Upper lobe of right lung (tissue), 1 donor: ENCODE measurements around the gene MVK. TPM values are rescaled to one million over a fixed set of nuclear protein-coding genes. Genes with fewer than 3 reads are reported as not detected.

Experiments
- ATAC-seq: fragments of 200-7000 bp; cut with Tn5 transposase; one replicate; pipeline ENCODE4 v1.9.1; 2020; ENCODE audit warnings: mild to moderate bottlenecking, moderate library complexity
- DNase-seq: peaks from one replicate; pipeline ENCODE4 v3.0.0-alpha.2; 2020
- H3K27ac ChIP-seq: fragments of 200-600 bp; one replicate; pipeline ENCODE4 v1.8.0; 2022
- H3K27me3 ChIP-seq: fragments of 200-600 bp; one replicate; pipeline ENCODE4 v1.8.0; 2022; ENCODE audit warnings: mild to moderate bottlenecking
- H3K36me3 ChIP-seq: fragments of 200-600 bp; one replicate; pipeline ENCODE4 v1.8.0; 2022
- H3K4me1 ChIP-seq: fragments of 200-600 bp; one replicate; pipeline ENCODE4 v1.8.0; 2022
- H3K4me3 ChIP-seq: fragments of 200-600 bp; one replicate; pipeline ENCODE4 v1.8.0; 2022; ENCODE audit warnings: mild to moderate bottlenecking
- H3K9me3 ChIP-seq: fragments of 200-600 bp; one replicate; pipeline ENCODE4 v1.8.0; 2022
- CTCF ChIP-seq: fragments of 200-600 bp; IDR thresholded peaks from one replicate; pipeline ENCODE4 v1.8.0; 2022; ENCODE audit warnings: antibody characterized with exemption
- intact Hi-C: fragments of 100-400 bp; cut with DNase I; formaldehyde crosslinking; loops from one replicate; pipeline ENCODE4 v1.11.0; 2022
- long read RNA-seq: library from polyadenylated mRNA; unstranded; transcript quantifications from one replicate; pipeline ENCODE4 v2.0.0, GENCODE V29; 2021
- total RNA-seq: library from RNA; stranded (reverse); fragmentation: NEBNext Ultra II Directional; extraction: Animal tissue kit (Norgen Biotek cat#: 25700); gene quantifications from one replicate; pipeline ENCODE4 v1.2.1, GENCODE V29; 2021
- donor health status: DM: no; HTN: yes; CAD: no; lungs with severe emphysema.

MVK gene
- total RNA-seq = 27.3 TPM
- long read RNA-seq, transcript MVK-207 (10 exons, 2,747 nt) = minor isoform, 5 of 83 reads
- long read RNA-seq, transcript MVK-201 (11 exons, 1,956 nt) = major isoform, 56 of 83 reads
- long read RNA-seq, partial matches to known transcripts = 7 of 83 reads
- long read RNA-seq, other reads (novel, unspliced or antisense) = 12 of 83 reads

- Histone ChIP-seq H3K9me3 (no peaks in the 10 kb centered on the region), H3K4me3 (peak within 1 kb of the TSS; percentile 65), H3K36me3 (peaks cover 36% of the 10 kb centered on the region), H3K4me1 (peaks cover 6% of the 10 kb centered on the region), H3K27me3 (no peaks in the 10 kb centered on the region), H3K27ac (peak within 1 kb of the TSS; percentile 87)
- intact Hi-C loops = no loop called here
- no peak for TF ChIP-seq CTCF
- peak; percentile 98 for ATAC-seq
- DNase-seq = peak; percentile 99
Observed at GRCh38 chr12:109573029-109573913, at the start of gene MVK, which contains the start of gene MMAB. Gene MVK, plus strand, starts transcription at chr12:109573794. Its CDS starts 1,029 bp downstream, at chr12:109574823. Gene MMAB, minus strand, starts transcription at chr12:109573504. Its CDS starts 24 bp downstream, at chr12:109573480.

GRCh38 chr12:109524466-109525278 lies 48.9 kb upstream of the MVK start:
- DNase-seq = no peak
- no peaks in the 10 kb centered on the region for H3K4me1 ChIP-seq
- H3K36me3 ChIP-seq = peaks cover 97% of the 10 kb centered on the region
- H3K27me3 ChIP-seq = no peaks in the 10 kb centered on the region
- no peak for ATAC-seq
- H3K27ac ChIP-seq = no peak overlapping the region
- intact Hi-C loops = no loop called here
- H3K9me3 ChIP-seq = no peaks in the 10 kb centered on the region
- no peak for TF ChIP-seq CTCF
- no peak overlapping the region for H3K4me3 ChIP-seq

- Histone ChIP-seq H3K27ac (no peak overlapping the region), H3K4me1 (no peaks in the 10 kb centered on the region), H3K9me3 (no peaks in the 10 kb centered on the region), H3K4me3 (no peak overlapping the region), H3K27me3 (no peaks in the 10 kb centered on the region), H3K36me3 (peaks cover 99% of the 10 kb centered on the region)
- TF ChIP-seq CTCF = no peak
- intact Hi-C loops = no loop called here
- no peak for ATAC-seq
- DNase-seq = no peak
Observed at GRCh38 chr12:109525279-109525585, 48.4 kb upstream of the MVK start.

- Histone ChIP-seq H3K9me3 (no peaks in the 10 kb centered on the region), H3K27me3 (no peaks in the 10 kb centered on the region), H3K36me3 (peaks cover 99% of the 10 kb centered on the region), H3K4me3 (no peak overlapping the region), H3K27ac (no peak overlapping the region), H3K4me1 (no peaks in the 10 kb centered on the region)
- DNase-seq = no peak
- TF ChIP-seq CTCF = no peak
- intact Hi-C loops = no loop called here
- ATAC-seq = no peak
Observed at GRCh38 chr12:109527489-109528123, 46.0 kb upstream of the MVK start.
